A549 (cell line): ENCODE data around the gene GNPDA2. TPM values are rescaled to one million over a fixed set of nuclear protein-coding genes. Genes with fewer than 3 reads are reported as not detected.

Source experiments
- polyA plus RNA-seq, 4 experiments: library from polyadenylated mRNA; depleted of rRNA in 3 of 4; stranded (reverse); fragments of >200 nt; fragmentation: RNase III in 1 of 4; extraction: RNeasy Plus Mini Kit Qiagen cat#74134 plus additional on column Dnase treatment in 1 of 4; gene quantifications; 2 replicates in 3 of 4; 3 replicates in 1 of 4; pipeline ENCODE4 v1.2.3, GENCODE V29; 2011 to 2017

Gene GNPDA2
- polyA plus RNA-seq, 2 of the 4 experiments (the other 2 are of a cell fraction) = 12.2 to 19.7 TPM

Other genes starting within 250 kb of the GNPDA2 start
- gene YIPF7, start 74.9 kb downstream of the GNPDA2 start, polyA plus RNA-seq (2011; rRNA removed) = not detected in 2 replicates
- not detected in 3 replicates for gene YIPF7, start 74.9 kb downstream of the GNPDA2 start, polyA plus RNA-seq (2017; fragmentation: RNase III; extraction: RNeasy Plus Mini Kit Qiagen cat#74134 plus additional on column Dnase treatment)
- 15.5 and 23.5 TPM in 2 replicates for gene GUF1, start 48.1 kb downstream of the GNPDA2 start, polyA plus RNA-seq (2011; rRNA removed)
- gene GUF1, start 48.1 kb downstream of the GNPDA2 start, polyA plus RNA-seq (2017; fragmentation: RNase III; extraction: RNeasy Plus Mini Kit Qiagen cat#74134 plus additional on column Dnase treatment) = 9.9 to 11.2 TPM (median 10.7 TPM) in 3 replicates